Measurements from ENCODE around the gene EFCAB11. TPM values are rescaled to one million over a fixed set of nuclear protein-coding genes. Genes with fewer than 3 reads are reported as not detected.

EFCAB11 gene
- total and polyA plus RNA-seq, 2 experiments from 2014 or later = 7.2 to 10.8 TPM

- Histone ChIP-seq H3K4me2 (no peak overlapping the region), H3K9me2 (replicated peaks; ENCODE audit: insufficient read depth) (no peaks in the 10 kb centered on the region), H3K36me3 (replicated peaks; ENCODE audit: insufficient read depth, low read depth) (no peaks in the 10 kb centered on the region), H3K4me1 (ENCODE audit: insufficient read depth) (no peaks in the 10 kb centered on the region), H3K27me3 (no peaks in the 10 kb centered on the region), H3K79me2 (no peaks in the 10 kb centered on the region), H2AFZ (no peak overlapping the region), H3K9me3 (ENCODE audit: low read depth) (no peaks in the 10 kb centered on the region), H3K27ac (no peak overlapping the region), H4K20me1 (ENCODE audit: insufficient read depth, poor library complexity, severe bottlenecking) (no peaks in the 10 kb centered on the region), H3K4me3 (no peak overlapping the region)
- DNase-seq (ENCODE audit: low spot score) = no peak
- TF ChIP-seq EZH2 (IDR thresholded peaks at IDR 0.05; ENCODE audit: borderline replicate concordance) = no peak
- TF ChIP-seq CTCF (IDR thresholded peaks at IDR 0.05; ENCODE audit: poor library complexity) = no peak
- no peak for TF ChIP-seq EZH2phosphoT487 (IDR thresholded peaks at IDR 0.05; ENCODE audit: low read depth, severe bottlenecking, unreplicated experiment)
- WGBS (ENCODE audit: low lambda C conversion rate, missing lambda C conversion rate) = 65% methylated on average over 6 of the region's 6 CpGs
These were observed 204.2 kb downstream of the EFCAB11 start for GRCh38 chr14:89750281-89750755.

GRCh38 chr14:89748004-89748403, 206.5 kb downstream of the EFCAB11 start:
- no peaks in the 10 kb centered on the region for H3K36me3 ChIP-seq (replicated peaks; ENCODE audit: insufficient read depth, low read depth)
- H2AFZ ChIP-seq = no peak overlapping the region
- no peak overlapping the region for H3K4me3 ChIP-seq
- H3K4me2 ChIP-seq = no peak overlapping the region
- H3K4me1 ChIP-seq (ENCODE audit: insufficient read depth) = no peaks in the 10 kb centered on the region
- no peak for DNase-seq (ENCODE audit: low spot score)
- TF ChIP-seq EZH2 (IDR thresholded peaks at IDR 0.05; ENCODE audit: borderline replicate concordance) = no peak
- TF ChIP-seq EZH2phosphoT487 (IDR thresholded peaks at IDR 0.05; ENCODE audit: low read depth, severe bottlenecking, unreplicated experiment) = no peak
- no peak for TF ChIP-seq CTCF (IDR thresholded peaks at IDR 0.05; ENCODE audit: poor library complexity)
- no peaks in the 10 kb centered on the region for H4K20me1 ChIP-seq (ENCODE audit: insufficient read depth, poor library complexity, severe bottlenecking)
- no peak overlapping the region for H3K27ac ChIP-seq
- no peaks in the 10 kb centered on the region for H3K9me3 ChIP-seq (ENCODE audit: low read depth)
- H3K27me3 ChIP-seq = no peaks in the 10 kb centered on the region
- H3K9me2 ChIP-seq (replicated peaks; ENCODE audit: insufficient read depth) = no peaks in the 10 kb centered on the region
- 75% methylated on average over 5 of the region's 5 CpGs for WGBS (ENCODE audit: low lambda C conversion rate, missing lambda C conversion rate)
- H3K79me2 ChIP-seq = no peaks in the 10 kb centered on the region

GRCh38 chr14:89747126-89747525, 207.4 kb downstream of the EFCAB11 start:
- Histone ChIP-seq H3K4me2 (no peak overlapping the region), H3K27me3 (no peaks in the 10 kb centered on the region), H3K27ac (no peak overlapping the region), H3K9me3 (ENCODE audit: low read depth) (no peaks in the 10 kb centered on the region), H3K79me2 (no peaks in the 10 kb centered on the region), H3K4me1 (ENCODE audit: insufficient read depth) (no peaks in the 10 kb centered on the region), H3K9me2 (replicated peaks; ENCODE audit: insufficient read depth) (no peaks in the 10 kb centered on the region), H3K36me3 (replicated peaks; ENCODE audit: insufficient read depth, low read depth) (no peaks in the 10 kb centered on the region), H3K4me3 (no peak overlapping the region), H2AFZ (no peak overlapping the region), H4K20me1 (ENCODE audit: insufficient read depth, poor library complexity, severe bottlenecking) (no peaks in the 10 kb centered on the region)
- no peak for DNase-seq (ENCODE audit: low spot score)
- 93% methylated on average over 4 of the region's 4 CpGs for WGBS (ENCODE audit: low lambda C conversion rate, missing lambda C conversion rate)
- TF ChIP-seq CTCF (IDR thresholded peaks at IDR 0.05; ENCODE audit: poor library complexity) (no peak), EZH2 (IDR thresholded peaks at IDR 0.05; ENCODE audit: borderline replicate concordance) (no peak), EZH2phosphoT487 (IDR thresholded peaks at IDR 0.05; ENCODE audit: low read depth, severe bottlenecking, unreplicated experiment) (no peak)

GRCh38 chr14:89746654-89747053, 207.9 kb downstream of the EFCAB11 start:
- Histone ChIP-seq H3K4me2 (no peak overlapping the region), H2AFZ (no peak overlapping the region), H3K27me3 (no peaks in the 10 kb centered on the region), H3K4me1 (ENCODE audit: insufficient read depth) (no peaks in the 10 kb centered on the region), H3K36me3 (replicated peaks; ENCODE audit: insufficient read depth, low read depth) (no peaks in the 10 kb centered on the region), H3K9me2 (replicated peaks; ENCODE audit: insufficient read depth) (no peaks in the 10 kb centered on the region), H3K27ac (no peak overlapping the region), H3K9me3 (ENCODE audit: low read depth) (no peaks in the 10 kb centered on the region), H3K79me2 (no peaks in the 10 kb centered on the region), H3K4me3 (no peak overlapping the region), H4K20me1 (ENCODE audit: insufficient read depth, poor library complexity, severe bottlenecking) (no peaks in the 10 kb centered on the region)
- DNase-seq (ENCODE audit: low spot score) = no peak
- TF ChIP-seq CTCF (IDR thresholded peaks at IDR 0.05; ENCODE audit: poor library complexity) (no peak), EZH2phosphoT487 (IDR thresholded peaks at IDR 0.05; ENCODE audit: low read depth, severe bottlenecking, unreplicated experiment) (no peak), EZH2 (IDR thresholded peaks at IDR 0.05; ENCODE audit: borderline replicate concordance) (no peak)
- 90% methylated on average over 2 of the region's 2 CpGs for WGBS (ENCODE audit: low lambda C conversion rate, missing lambda C conversion rate)

Measured in hepatocyte (in vitro differentiated cells).